Esophagus muscularis mucosa (tissue), 4 donors: ENCODE data around the gene RNF26. TPM values are rescaled to one million over a fixed set of nuclear protein-coding genes. Genes with fewer than 3 reads are reported as not detected.
A peak's percentile ranks its signal among the peaks of the same experiment; 100 is the strongest.

Experiments
- DNase-seq: peaks from one replicate; pipeline ENCODE4 v3.0.0-alpha.2; 2017; ENCODE audit errors: extremely low spot score
- H3K27ac ChIP-seq, 4 donors: fragments of 200-600 bp; sonication (generic); replicated peaks in 1 of 4; 1 replicate in 3 of 4; 2 replicates in 1 of 4; pipeline ENCODE4 v1.5.1; 2016 to 2019; ENCODE audit warnings: mild to moderate bottlenecking in 1 of 4
- H3K27me3 ChIP-seq, 4 donors: fragments of 200-600 bp; sonication (generic); one replicate each; pipeline versions ENCODE4 v1.5.1 to v1.6.0; 2016 to 2019
- H3K36me3 ChIP-seq, 4 donors: fragments of 200-600 bp; sonication (generic); one replicate each; pipeline ENCODE4 v1.5.1; 2016 to 2019
- H3K4me1 ChIP-seq, 4 donors: fragments of 200-600 bp; sonication (generic); one replicate each; pipeline ENCODE4 v1.5.1; 2016 to 2019
- H3K4me3 ChIP-seq, 4 donors: fragments of 200-600 bp; sonication (generic); 1 replicate in 2 of 4; 2 replicates in 2 of 4; pipeline ENCODE4 v1.5.1; 2016 to 2019; ENCODE audit warnings: mild to moderate bottlenecking in 4 of 4, moderate library complexity in 1 of 4
- H3K9me3 ChIP-seq, 4 donors: fragments of 200-600 bp; sonication (generic); 1 replicate in 3 of 4; 2 replicates in 1 of 4; pipeline ENCODE4 v1.5.1; 2016 to 2019
- EP300 ChIP-seq: sonication (generic); formaldehyde crosslinking; IDR thresholded peaks from one replicate; pipeline ENCODE4 v1.6.1; 2017; ENCODE audit warnings: antibody characterized with exemption
- POLR2A ChIP-seq: fragments of 450-650 bp; IDR thresholded peaks from one replicate; pipeline ENCODE4 v1.6.1; 2017; ENCODE audit warnings: antibody characterized with exemption, moderate library complexity, mild to moderate bottlenecking, low read depth
- POLR2AphosphoS5 ChIP-seq, 2 donors: sonication (generic); formaldehyde crosslinking; IDR thresholded peaks; one replicate each; pipeline ENCODE4 v1.6.1; 2017; ENCODE audit warnings: antibody characterized with exemption in 2 of 2
- WGBS: methylation state at CpG from one replicate; pipeline ENCODE4 v1.1.5; 2018; 5-methylcytosine and 5-hydroxymethylcytosine counted together
- intact Hi-C: fragments of 100-400 bp; cut with DNase I; formaldehyde crosslinking; loops from one replicate; pipeline ENCODE4 v1.15.1; 2023
- total RNA-seq, 4 donors: library from RNA; depleted of rRNA; stranded (reverse); fragments of >200 nt; gene quantifications; one replicate each; pipeline versions ENCODE4 v1.1.0 to v1.2.1, GENCODE V29; 2016
- TF ChIP-seq, protein P1 (sequence below), 3 experiments: fragments of 200-600 bp in 2 of 3; fragments of 450-650 bp in 1 of 3; sonication (generic) in 2 of 3; IDR thresholded peaks; one replicate each; pipeline ENCODE4 v1.5.1; 2017 to 2019; ENCODE audit warnings: antibody characterized with exemption in 3 of 3, mild to moderate bottlenecking in 2 of 3, moderate library complexity in 1 of 3

The RNF26 gene
- total RNA-seq, 4 donors from 2014 or later: 14.2 to 33.2 (median 20.9) TPM

DNA sequence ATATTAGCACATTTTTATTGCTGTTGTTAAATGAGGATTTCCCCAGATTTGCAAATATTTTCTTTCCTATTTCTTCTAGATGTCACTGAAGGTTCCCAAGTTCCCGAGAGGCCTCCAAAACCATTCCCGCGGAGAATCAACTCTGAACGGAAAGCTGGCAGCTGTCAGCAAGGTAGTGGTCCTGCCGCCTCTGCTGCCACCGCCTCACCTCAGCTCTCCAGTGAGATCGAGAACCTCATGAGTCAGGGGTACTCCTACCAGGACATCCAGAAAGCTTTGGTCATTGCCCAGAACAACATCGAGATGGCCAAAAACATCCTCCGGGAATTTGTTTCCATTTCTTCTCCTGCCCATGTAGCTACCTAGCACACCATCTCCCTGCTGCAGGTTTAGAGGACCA is 34.9 kb upstream of the RNF26 start:
- no peak overlapping the region for H3K4me3 ChIP-seq
- intact Hi-C loops: no loop called here
- H3K27me3 ChIP-seq: no peaks in the 10 kb centered on the region
- DNase-seq: no peak
- H3K36me3 ChIP-seq: peaks cover 11 to 72% (median 53%) of the 10 kb centered on the region in 4 donors
- H3K4me1 ChIP-seq: peaks cover 22 to 60% (median 56%) of the 10 kb centered on the region in 4 donors
- H3K9me3 ChIP-seq: no peaks in the 10 kb centered on the region
- peak overlapping the region; percentile 60 to 98 (median 76) for H3K27ac ChIP-seq
- WGBS: 93% methylated on average over 9 of the region's 9 CpGs
- TF ChIP-seq, protein P1, sequence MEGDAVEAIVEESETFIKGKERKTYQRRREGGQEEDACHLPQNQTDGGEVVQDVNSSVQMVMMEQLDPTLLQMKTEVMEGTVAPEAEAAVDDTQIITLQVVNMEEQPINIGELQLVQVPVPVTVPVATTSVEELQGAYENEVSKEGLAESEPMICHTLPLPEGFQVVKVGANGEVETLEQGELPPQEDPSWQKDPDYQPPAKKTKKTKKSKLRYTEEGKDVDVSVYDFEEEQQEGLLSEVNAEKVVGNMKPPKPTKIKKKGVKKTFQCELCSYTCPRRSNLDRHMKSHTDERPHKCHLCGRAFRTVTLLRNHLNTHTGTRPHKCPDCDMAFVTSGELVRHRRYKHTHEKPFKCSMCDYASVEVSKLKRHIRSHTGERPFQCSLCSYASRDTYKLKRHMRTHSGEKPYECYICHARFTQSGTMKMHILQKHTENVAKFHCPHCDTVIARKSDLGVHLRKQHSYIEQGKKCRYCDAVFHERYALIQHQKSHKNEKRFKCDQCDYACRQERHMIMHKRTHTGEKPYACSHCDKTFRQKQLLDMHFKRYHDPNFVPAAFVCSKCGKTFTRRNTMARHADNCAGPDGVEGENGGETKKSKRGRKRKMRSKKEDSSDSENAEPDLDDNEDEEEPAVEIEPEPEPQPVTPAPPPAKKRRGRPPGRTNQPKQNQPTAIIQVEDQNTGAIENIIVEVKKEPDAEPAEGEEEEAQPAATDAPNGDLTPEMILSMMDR (IDR thresholded peaks at IDR 0.05): no peak
- TF ChIP-seq POLR2AphosphoS5 (IDR thresholded peaks at IDR 0.05): no peak
- no peak for TF ChIP-seq POLR2A

DNA sequence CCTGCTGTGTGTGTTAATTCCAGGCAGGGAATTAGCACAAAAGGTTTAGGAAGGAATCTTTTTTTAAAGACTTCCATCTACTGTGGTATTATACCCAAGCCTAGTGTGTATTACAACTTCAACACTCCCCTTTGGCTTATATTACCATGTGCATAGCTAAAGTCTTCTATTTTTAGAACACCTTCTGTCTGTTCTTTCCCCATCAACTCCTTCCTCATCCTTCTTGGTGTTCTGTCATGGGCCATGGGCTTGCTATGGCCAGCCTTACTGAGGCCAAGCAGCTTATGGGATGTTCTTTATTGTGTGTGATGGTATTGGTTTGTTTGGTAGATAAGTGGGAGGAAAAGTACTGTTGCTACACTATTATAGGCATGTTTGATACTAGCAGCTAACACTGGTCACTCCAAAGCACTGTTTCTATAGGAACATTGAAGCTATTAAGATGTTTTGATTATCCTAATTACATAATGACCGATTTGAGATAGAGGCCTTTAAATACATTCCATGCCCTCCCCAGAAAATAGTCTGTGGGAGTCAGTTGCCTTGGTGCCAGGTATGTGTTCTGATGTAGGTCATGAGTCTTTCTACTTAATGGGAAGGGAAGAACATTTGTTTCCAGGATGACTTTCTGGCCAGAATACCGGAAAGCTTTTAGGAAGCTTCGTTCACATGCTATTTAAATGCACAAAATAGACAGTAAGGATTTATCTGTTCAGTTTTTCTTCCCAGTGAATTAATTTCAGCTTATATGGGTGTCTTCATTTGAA is 33.9 kb upstream of the RNF26 start:
- no peaks in the 10 kb centered on the region for H3K27me3 ChIP-seq
- DNase-seq: no peak
- intact Hi-C loops: no loop called here
- peaks cover 11 to 75% (median 58%) of the 10 kb centered on the region in 4 donors for H3K36me3 ChIP-seq
- H3K9me3 ChIP-seq: no peaks in the 10 kb centered on the region
- H3K27ac ChIP-seq: peak overlapping the region; percentile 60 to 98 (median 76)
- 49% methylated on average over 3 of the region's 3 CpGs for WGBS
- TF ChIP-seq, protein P1 (IDR thresholded peaks at IDR 0.05): no peak
- peak in 1 of 2 donors; percentile 40 for TF ChIP-seq POLR2AphosphoS5 (IDR thresholded peaks at IDR 0.05)
- peaks cover 22 to 66% (median 61%) of the 10 kb centered on the region in 4 donors for H3K4me1 ChIP-seq
- H3K4me3 ChIP-seq: no peak overlapping the region

DNA sequence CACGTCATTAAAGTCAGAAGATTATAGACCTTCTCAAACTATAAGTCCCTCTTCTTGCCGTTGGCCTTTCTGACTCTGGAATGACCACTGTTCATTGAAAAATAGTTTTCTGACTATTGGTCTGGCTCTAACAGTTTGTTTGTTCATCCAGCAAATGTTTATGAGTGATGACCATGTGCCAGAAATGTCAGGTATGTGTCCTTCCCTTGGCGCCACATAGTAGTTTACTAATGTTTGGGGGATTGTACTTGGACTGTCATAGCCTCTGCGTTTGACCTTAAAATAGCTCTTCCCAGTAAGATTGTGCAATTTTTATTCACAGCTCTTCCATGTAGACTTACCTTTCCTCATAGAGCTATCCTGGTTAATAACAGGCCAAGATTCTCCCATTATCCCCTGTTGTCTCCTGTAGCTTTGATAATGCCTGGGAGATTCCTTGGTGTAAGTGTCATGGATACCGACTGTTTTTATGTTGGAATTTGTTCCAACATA is 31.1 kb upstream of the RNF26 start:
- WGBS: 72% methylated on average over 5 of the region's 5 CpGs
- no peaks in the 10 kb centered on the region for H3K9me3 ChIP-seq
- H3K4me3 ChIP-seq: no peak overlapping the region
- H3K27me3 ChIP-seq: no peaks in the 10 kb centered on the region
- no peak for DNase-seq
- H3K36me3 ChIP-seq: peaks cover 11 to 77% (median 54%) of the 10 kb centered on the region in 4 donors
- H3K4me1 ChIP-seq: peaks cover 18 to 78% (median 73%) of the 10 kb centered on the region in 4 donors
- TF ChIP-seq POLR2A (no peak), POLR2AphosphoS5 (IDR thresholded peaks at IDR 0.05) (peak in 1 of 2 donors; percentile 52)
- TF ChIP-seq, protein P1 (IDR thresholded peaks at IDR 0.05): no peak
- peak overlapping the region; percentile 51 to 98 (median 88) for H3K27ac ChIP-seq
- intact Hi-C loops: no loop called here

DNA sequence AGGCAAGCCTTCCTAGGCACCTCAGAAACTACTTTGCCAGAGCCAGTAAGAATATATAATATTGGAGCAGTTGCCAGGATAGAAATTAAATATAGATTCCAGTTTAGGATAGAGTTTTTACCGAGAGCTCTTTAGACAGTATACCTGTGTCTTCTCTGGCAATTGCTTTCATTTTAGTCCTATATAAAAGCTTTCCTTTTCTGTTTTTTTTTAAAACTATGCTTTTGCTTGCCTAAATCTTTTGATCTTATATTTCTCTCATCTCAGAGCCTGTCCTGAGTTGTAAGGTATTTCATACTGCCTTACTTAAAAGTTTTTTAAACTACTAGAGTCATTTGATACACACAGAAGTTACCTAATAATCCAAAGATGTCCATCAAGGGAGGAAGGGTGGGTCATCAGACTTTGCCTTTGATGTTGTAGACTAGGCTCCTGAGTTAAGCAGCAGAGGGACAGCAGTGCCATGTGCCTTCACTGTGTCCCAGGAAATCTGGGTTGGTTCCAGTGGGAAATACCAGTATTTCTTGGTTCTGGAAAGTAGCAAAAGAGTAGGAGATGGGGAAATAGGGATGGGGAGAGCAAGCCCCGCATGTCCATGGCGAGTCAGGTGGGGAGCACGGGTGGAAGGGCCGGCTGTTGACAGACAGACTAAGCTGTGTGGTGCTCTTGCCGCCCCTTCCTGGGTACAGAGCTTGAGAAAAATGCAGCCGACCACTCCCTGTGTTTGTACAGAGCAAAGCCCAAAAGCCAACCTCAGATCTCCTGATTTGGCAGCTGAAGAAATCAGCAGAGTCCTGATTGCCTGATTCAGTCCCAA is 28.6 kb upstream of the RNF26 start:
- DNase-seq: no peak
- peaks cover 16 to 78% (median 58%) of the 10 kb centered on the region in 4 donors for H3K36me3 ChIP-seq
- TF ChIP-seq, protein P1 (IDR thresholded peaks at IDR 0.05): no peak
- TF ChIP-seq EP300 (no peak), POLR2AphosphoS5 (IDR thresholded peaks at IDR 0.05) (no peak), POLR2A (no peak)
- intact Hi-C loops: no loop called here
- WGBS: 77% methylated on average over 7 of the region's 7 CpGs
- no peaks in the 10 kb centered on the region for H3K27me3 ChIP-seq
- H3K27ac ChIP-seq: peak overlapping the region; percentile 98 to 99 (median 98)
- peaks cover 5 to 75% (median 65%) of the 10 kb centered on the region in 4 donors for H3K4me1 ChIP-seq
- no peak overlapping the region for H3K4me3 ChIP-seq
- no peaks in the 10 kb centered on the region for H3K9me3 ChIP-seq
